K562 (cell line): Measurements from ENCODE around the gene BIRC7. TPM values are rescaled to one million over a fixed set of nuclear protein-coding genes. Genes with fewer than 3 reads are reported as not detected.
A peak's percentile ranks its signal among the peaks of the same experiment; 100 is the strongest.

Experiments used
- ARID2 ChIP-seq: fragments of 450-650 bp; IDR thresholded peaks from 2 replicates; pipeline ENCODE4 v1.6.1; 2017; ENCODE audit warnings: antibody characterized with exemption, mild to moderate bottlenecking
- BCOR ChIP-seq: fragments of 450-650 bp; IDR thresholded peaks from 2 replicates; pipeline ENCODE4 v1.6.1; 2016
- C11orf30 ChIP-seq: fragments of 450-650 bp; IDR thresholded peaks from 2 replicates; pipeline ENCODE4 v1.6.1; 2016; ENCODE audit warnings: low read depth, mild to moderate bottlenecking
- GATAD2A ChIP-seq: fragments of 450-650 bp; IDR thresholded peaks from 2 replicates; pipeline ENCODE4 v1.6.1; 2017
- MYNN ChIP-seq, 2 experiments: sonication (generic); formaldehyde crosslinking in 1 of 2; IDR thresholded peaks; 2 replicates each; pipeline versions ENCODE4 v1.5.0 to v1.6.1; 2016 to 2020; ENCODE audit warnings: antibody characterized with exemption in 1 of 2, missing genetic modification reagents in 1 of 2
- NRF1 ChIP-seq, 2 experiments: fragments of 450-650 bp; IDR thresholded peaks in 1 of 2; conservative IDR thresholded peaks in 1 of 2; 2 replicates each; pipeline ENCODE4 v1.6.1; 2014; ENCODE audit warnings: mild to moderate bottlenecking in 2 of 2
- PBX2 ChIP-seq, 2 experiments: IDR thresholded peaks in 1 of 2; conservative IDR thresholded peaks in 1 of 2; 2 replicates each; pipeline ENCODE4 v1.6.1; 2016; ENCODE audit warnings: low read depth in 2 of 2, mild to moderate bottlenecking in 1 of 2, missing compliant biosample characterization in 1 of 2, missing genetic modification characterization in 1 of 2, moderate library complexity in 1 of 2
- PHB2 ChIP-seq: fragments of 450-650 bp; IDR thresholded peaks from 2 replicates; pipeline ENCODE4 v1.6.1; 2017; ENCODE audit warnings: low read depth
- PHTF2 ChIP-seq: fragments of 250-450 bp; sonication (Bioruptor Pico); IDR thresholded peaks from 2 replicates; pipeline ENCODE4 v1.5.0; 2021; ENCODE audit warnings: mild to moderate bottlenecking
- RAD21 ChIP-seq, 2 experiments: fragments of 250-450 bp in 1 of 2; fragments of 450-650 bp in 1 of 2; sonication (Bioruptor Pico) in 1 of 2; formaldehyde crosslinking in 1 of 2; IDR thresholded peaks in 1 of 2; conservative IDR thresholded peaks in 1 of 2; 2 replicates each; pipeline versions ENCODE4 v1.4.0 to v1.8.0; 2020 to 2022; ENCODE audit warnings: mild to moderate bottlenecking in 2 of 2, moderate library complexity in 1 of 2
- RBM17 ChIP-seq: fragments of 200-400 bp; formaldehyde crosslinking; IDR thresholded peaks from 2 replicates; pipeline ENCODE4 v1.6.1; 2017; ENCODE audit warnings: low read depth, mild to moderate bottlenecking, low read length, borderline replicate concordance
- REST ChIP-seq, 2 experiments: fragments of 450-650 bp; formaldehyde crosslinking in 1 of 2; IDR thresholded peaks; 2 replicates each; pipeline versions ENCODE4 v1.4.0 to v1.6.1; 2014 to 2020; ENCODE audit warnings: mild to moderate bottlenecking in 2 of 2, borderline replicate concordance in 1 of 2, low read depth in 1 of 2
- RFX7 ChIP-seq: fragments of 250-450 bp; sonication (Bioruptor Pico); IDR thresholded peaks from 2 replicates; pipeline ENCODE4 v1.5.1; 2021; ENCODE audit warnings: mild to moderate bottlenecking
- SMAD1 ChIP-seq: fragments of 150-350 bp; IDR thresholded peaks from 2 replicates; pipeline ENCODE4 v1.6.1; 2014; ENCODE audit warnings: low read length, low read depth; ENCODE audit not compliant: partially characterized antibody
- SMARCB1 ChIP-seq: IDR thresholded peaks from 2 replicates; pipeline ENCODE4 v1.6.1; 2011; ENCODE audit warnings: improper control_type of control experiment, low read depth; ENCODE audit not compliant: insufficient read length
- TEAD4 ChIP-seq, 2 experiments: sonication (generic) in 1 of 2; formaldehyde crosslinking in 1 of 2; IDR thresholded peaks; 2 replicates each; pipeline versions ENCODE4 v1.6.1 to v1.8.0; 2012 to 2022; ENCODE audit warnings: borderline replicate concordance in 1 of 2, inconsistent platforms in 1 of 2, low read length in 1 of 2, mild to moderate bottlenecking in 1 of 2, missing genetic modification reagents in 1 of 2
- ZNF324 ChIP-seq: fragments of 250-450 bp; sonication (Bioruptor Pico); IDR thresholded peaks from 2 replicates; pipeline ENCODE4 v1.4.0; 2020; ENCODE audit warnings: mild to moderate bottlenecking
- polyA plus RNA-seq, 8 experiments: library from polyadenylated mRNA; depleted of rRNA in 4 of 8; stranded (reverse) in 5 of 8; unstranded in 3 of 8; fragments of >200 nt; fragmentation: Nextera tagmentation in 2 of 8; fragmentation: Illumina TruSeq in 1 of 8; extraction: Ambion mirVana in 2 of 8; extraction: Trizol in 1 of 8; gene quantifications; 2 replicates each; pipeline versions ENCODE4 v1.2.1 to v1.2.3, GENCODE V29; 2011 to 2014; ENCODE audit warnings: inconsistent platforms in 1 of 8, missing spikeins in 1 of 8
- total RNA-seq, 7 experiments: library from RNA; depleted of rRNA in 6 of 7; stranded (reverse); fragments of >200 nt in 6 of 7; fragmentation: Illumina TruSeq in 2 of 7; extraction: Trizol in 2 of 7; gene quantifications; 2 replicates each; pipeline versions ENCODE4 v1.2.1 to v1.2.3, GENCODE V29; 2011 to 2021; ENCODE audit warnings: low replicate concordance in 1 of 7

The BIRC7 gene
- total and polyA plus RNA-seq, 9 of the 15 experiments (the other 6 are each of a cell fraction or from before 2014, with no cell fraction given) = 0.14 to 0.19 (median 0.16) TPM; not detected in 5

- TF ChIP-seq REST (IDR thresholded peaks at IDR 0.05; ENCODE audit: borderline replicate concordance) (peak; percentile 75), REST (CRISPR knock-in tag; IDR thresholded peaks at IDR 0.05; ENCODE audit: low read depth) (no peak), GATAD2A (no peak), TEAD4 (IDR thresholded peaks at IDR 0.05; ENCODE audit: low read length) (no peak), TEAD4 (CRISPR knock-in tag; IDR thresholded peaks at IDR 0.05; ENCODE audit: borderline replicate concordance) (no peak), ARID2 (0 out of 2 replicates have a peak, but pooled peaks have one; percentile 11), SMAD1 (no peak), C11orf30 (no peak), PBX2 (CRISPR knock-in tag; IDR thresholded peaks at IDR 0.05; ENCODE audit: low read depth) (no peak), PBX2 (tag; conservative IDR thresholded peaks at IDR 0.05; ENCODE audit: low read depth) (no peak), ZNF324 (CRISPR knock-in tag) (no peak), PHB2 (no peak), RFX7 (no peak), RBM17 (no peak), NRF1 (conservative IDR thresholded peaks at IDR 0.05 in 1 of 2, IDR thresholded peaks at IDR 0.05 in 1 of 2) (no peak), PHTF2 (CRISPR knock-in tag) (no peak), RAD21 (CRISPR knock-in tag; conservative IDR thresholded peaks at IDR 0.05 in 1 of 2, IDR thresholded peaks at IDR 0.05 in 1 of 2) (peak; percentile 40 to 86), BCOR (peak; percentile 87), SMARCB1 (no peak), MYNN (IDR thresholded peaks at IDR 0.05) (no peak), MYNN (CRISPR knock-in tag; IDR thresholded peaks at IDR 0.05) (no peak)
Measured at GRCh38 chr20:63223121-63223825, 12.4 kb upstream of the BIRC7 start (continued).
